H9 (cell line): ENCODE results near the gene WRAP73. TPM values are rescaled to one million over a fixed set of nuclear protein-coding genes. Genes with fewer than 3 reads are reported as not detected.

Experiments
- DNase-seq: peaks from one replicate; pipeline ENCODE4 v3.0.0-alpha.2; 2017
- H2AFZ ChIP-seq: one replicate; pipeline ENCODE4 v1.6.1; 2013; ENCODE audit warnings: mild to moderate bottlenecking, low read length, control low read depth, moderate library complexity
- H2AK5ac ChIP-seq: 2 replicates; pipeline ENCODE4 v1.6.1; 2013; ENCODE audit warnings: low read length, control low read depth, mixed read lengths; ENCODE audit not compliant: insufficient read length
- H2BK120ac ChIP-seq: one replicate; pipeline ENCODE4 v1.6.1; 2013; ENCODE audit warnings: low read depth, mild to moderate bottlenecking, low read length, control low read depth, inconsistent platforms; ENCODE audit not compliant: poor library complexity, severe bottlenecking
- H2BK12ac ChIP-seq: 2 replicates; pipeline ENCODE4 v1.6.1; 2013; ENCODE audit warnings: low read length, control low read depth, mixed read lengths, low read depth; ENCODE audit not compliant: insufficient read length
- H2BK15ac ChIP-seq: 2 replicates; pipeline ENCODE4 v1.6.1; 2013; ENCODE audit warnings: low read depth, low read length, control low read depth
- H2BK20ac ChIP-seq: one replicate; pipeline ENCODE4 v1.6.1; 2013; ENCODE audit warnings: low read depth, mild to moderate bottlenecking, low read length, control low read depth, inconsistent platforms; ENCODE audit not compliant: poor library complexity, severe bottlenecking
- H2BK5ac ChIP-seq: 2 replicates; pipeline ENCODE4 v1.6.1; 2013; ENCODE audit warnings: low read length, control low read depth, mixed read lengths; ENCODE audit not compliant: insufficient read length
- H3K14ac ChIP-seq: 2 replicates; pipeline ENCODE4 v1.6.1; 2013; ENCODE audit warnings: low read length, control low read depth; ENCODE audit not compliant: insufficient read depth
- H3K18ac ChIP-seq: 2 replicates; pipeline ENCODE4 v1.6.1; 2013; ENCODE audit warnings: low read depth, mild to moderate bottlenecking, mixed read lengths, low read length, control low read depth; ENCODE audit not compliant: insufficient read length
- H3K23ac ChIP-seq: 2 replicates; pipeline ENCODE4 v1.6.1; 2013; ENCODE audit warnings: low read length, control low read depth, mixed read lengths, low read depth; ENCODE audit not compliant: insufficient read length
- H3K23me2 ChIP-seq: 2 replicates; pipeline ENCODE4 v1.6.1; 2013; ENCODE audit warnings: low read depth, mild to moderate bottlenecking, mixed read lengths, low read length, control low read depth; ENCODE audit not compliant: insufficient read length, poor library complexity, severe bottlenecking
- H3K27ac ChIP-seq: 2 replicates; pipeline ENCODE4 v1.5.1; 2013; ENCODE audit warnings: low read length, control low read depth, mixed read lengths, low read depth; ENCODE audit not compliant: insufficient read length
- H3K27me3 ChIP-seq: 2 replicates; pipeline ENCODE4 v1.6.1; 2013; ENCODE audit warnings: low read length, control low read depth, inconsistent platforms; ENCODE audit not compliant: insufficient read depth
- H3K4ac ChIP-seq: 2 replicates; pipeline ENCODE4 v1.6.1; 2013; ENCODE audit warnings: low read depth, mild to moderate bottlenecking, control low read depth, inconsistent platforms, low read length, moderate library complexity
- H3K4me1 ChIP-seq: 2 replicates; pipeline ENCODE4 v1.6.1; 2013; ENCODE audit warnings: low read length, control low read depth, inconsistent platforms; ENCODE audit not compliant: insufficient read depth
- H3K4me2 ChIP-seq: 2 replicates; pipeline ENCODE4 v1.6.1; 2013; ENCODE audit warnings: low read length, control low read depth, mixed read lengths; ENCODE audit not compliant: insufficient read length, insufficient read depth
- H3K56ac ChIP-seq: 2 replicates; pipeline ENCODE4 v1.6.1; 2013; ENCODE audit warnings: low read depth, mild to moderate bottlenecking, mixed read lengths, low read length, control low read depth; ENCODE audit not compliant: insufficient read length
- H3K79me1 ChIP-seq: 2 replicates; pipeline ENCODE4 v1.6.1; 2013; ENCODE audit warnings: low read depth, mild to moderate bottlenecking, moderate library complexity, low read length, control low read depth, inconsistent platforms; ENCODE audit not compliant: insufficient read depth, poor library complexity, severe bottlenecking
- H3K79me2 ChIP-seq: 2 replicates; pipeline ENCODE4 v1.6.1; 2013; ENCODE audit warnings: low read length, control low read depth, inconsistent platforms; ENCODE audit not compliant: insufficient read depth
- H3K9ac ChIP-seq: 2 replicates; pipeline ENCODE4 v1.6.1; 2013; ENCODE audit warnings: low read length, control low read depth, mixed read lengths; ENCODE audit not compliant: insufficient read length; ENCODE audit errors: extremely low read depth
- H3K9me3 ChIP-seq: one replicate; pipeline ENCODE4 v1.6.1; 2013; ENCODE audit warnings: low read depth, low read length, inconsistent platforms; ENCODE audit not compliant: control insufficient read depth
- H3T11ph ChIP-seq: one replicate; pipeline ENCODE4 v1.6.1; 2013; ENCODE audit warnings: mild to moderate bottlenecking, low read length, control low read depth, inconsistent platforms
- H4K20me1 ChIP-seq: one replicate; pipeline ENCODE4 v1.6.1; 2013; ENCODE audit not compliant: control insufficient read depth, insufficient read length, insufficient read depth
- H4K5ac ChIP-seq: 2 replicates; pipeline ENCODE4 v1.6.1; 2013; ENCODE audit warnings: low read depth, mild to moderate bottlenecking, mixed read lengths, low read length, control low read depth; ENCODE audit not compliant: insufficient read length
- H4K8ac ChIP-seq: replicated peaks from 2 replicates; pipeline ENCODE4 v1.6.1; 2013; ENCODE audit warnings: low read length, control low read depth, mixed read lengths, low read depth; ENCODE audit not compliant: insufficient read length
- H4K91ac ChIP-seq: 2 replicates; pipeline ENCODE4 v1.6.1; 2013; ENCODE audit warnings: low read depth, mild to moderate bottlenecking, moderate library complexity, mixed read lengths, low read length, control low read depth; ENCODE audit not compliant: insufficient read length
- H3K27ac Mint-ChIP-seq, 3 experiments: 2 replicates in 2 of 3; 3 replicates in 1 of 3; pipeline ENCODE4 v1.8.0; 2020 to 2021; ENCODE audit warnings: mixed read lengths in 3 of 3, mild to moderate bottlenecking in 1 of 3, moderate library complexity in 1 of 3
- H3K27me3 Mint-ChIP-seq: 2 replicates; pipeline ENCODE4 v1.8.0; 2021; ENCODE audit warnings: low read depth, mild to moderate bottlenecking, moderate library complexity, mixed read lengths
- H3K36me3 Mint-ChIP-seq, 3 experiments: 2 replicates in 2 of 3; 3 replicates in 1 of 3; pipeline ENCODE4 v1.8.0; 2020 to 2021; ENCODE audit warnings: low read depth in 3 of 3, mixed read lengths in 3 of 3; ENCODE audit not compliant: insufficient read depth in 1 of 3
- H3K4me1 Mint-ChIP-seq, 2 experiments: 2 replicates each; pipeline ENCODE4 v1.8.0; 2020; ENCODE audit warnings: mixed read lengths in 2 of 2
- H3K4me3 Mint-ChIP-seq, 2 experiments: 2 replicates in 1 of 2; 3 replicates in 1 of 2; pipeline ENCODE4 v1.8.0; 2020 to 2021; ENCODE audit warnings: mild to moderate bottlenecking in 2 of 2, mixed read lengths in 2 of 2, moderate library complexity in 1 of 2
- H3K9me3 Mint-ChIP-seq, 2 experiments: 2 replicates in 1 of 2; 3 replicates in 1 of 2; pipeline ENCODE4 v1.8.0; 2020; ENCODE audit warnings: mild to moderate bottlenecking in 2 of 2, mixed read lengths in 2 of 2, moderate library complexity in 1 of 2
- CTCF ChIP-seq: fragments of 200-600 bp; sonication (generic); conservative IDR thresholded peaks from 3 replicates; pipeline ENCODE4 v1.8.0; 2021; ENCODE audit warnings: antibody characterized with exemption, mild to moderate bottlenecking
- WGBS: extraction: QIAGEN DNeasy Blood & Tissue Kit; methylation state at CpG from one replicate; pipeline ENCODE4 v1.1.7; 2013; ENCODE audit warnings: missing lambda C conversion rate, low lambda C conversion rate, mixed read lengths; ENCODE audit not compliant: insufficient read length; ENCODE audit errors: extremely low coverage; 5-methylcytosine and 5-hydroxymethylcytosine counted together
- total RNA-seq: library from RNA; stranded (reverse); gene quantifications from 2 replicates; pipeline ENCODE4 v1.2.1, GENCODE V29; 2021

Gene WRAP73
- total RNA-seq, 1 experiment from 2014 or later, result 28.4 TPM

- Histone ChIP-seq H4K91ac (no peak overlapping the region), H3K79me2 (no peaks in the 10 kb centered on the region), H3K23ac (no peak overlapping the region), H3K14ac (no peak overlapping the region), H4K8ac (no peak overlapping the region), H2BK12ac (no peak overlapping the region), H3K27ac (no peak overlapping the region), H3K4me1 (no peaks in the 10 kb centered on the region), H3K4ac (no peak overlapping the region), H4K5ac (no peak overlapping the region), H3T11ph (no peak overlapping the region), H2AFZ (no peak overlapping the region), H4K20me1 (no peaks in the 10 kb centered on the region), H3K23me2 (no peaks in the 10 kb centered on the region), H2BK20ac (no peak overlapping the region), H2BK15ac (no peak overlapping the region), H2AK5ac (no peak overlapping the region), H3K4me2 (no peak overlapping the region), H2BK120ac (no peak overlapping the region), H3K9me3 (no peaks in the 10 kb centered on the region), H3K18ac (no peak overlapping the region), H2BK5ac (no peak overlapping the region), H3K56ac (no peak overlapping the region), H3K79me1 (no peaks in the 10 kb centered on the region), H3K9ac (no peak overlapping the region), H3K27me3 (no peaks in the 10 kb centered on the region; the same call in 1 of the 2 replicates)
- H3K4me3 Mint-ChIP-seq, result no peak overlapping the region
- H3K4me1 Mint-ChIP-seq, result peaks cover 7 to 22% of the 10 kb centered on the region in 2 experiments
- TF ChIP-seq CTCF, result no peak
- WGBS, result no CpG with 5 or more reads among the region's 14 CpGs
- H3K36me3 Mint-ChIP-seq, result no peaks in the 10 kb centered on the region
- DNase-seq, result no peak
- no peaks in the 10 kb centered on the region for H3K9me3 Mint-ChIP-seq
- H3K27me3 Mint-ChIP-seq, result peaks cover 48% of the 10 kb centered on the region
- no peak overlapping the region for H3K27ac Mint-ChIP-seq
These were observed 14.9 kb upstream of the WRAP73 start for GRCh38 chr1:3664700-3665375.
